NCI-H2107 treated with DMSO at 0.1 percent for 48 hours (cell line): ENCODE results near the gene PCGF3.

ENCODE experiments used
- DNase-seq: peaks from one replicate; lab custom pipeline; 2025; ENCODE audit not compliant: unreplicated experiment; lab: John Stamatoyannopoulos, UW

PCGF3 gene

GRCh38 chr4:705278-706082 lies at the start of gene PCGF3:
Gene PCGF3 (plus strand): TSS chr4:705832. CDS start chr4:733681, 27,849 bp downstream.
- peak; percentile 21 for DNase-seq

GRCh38 chr4:656436-657337 lies 48.9 kb upstream of the PCGF3 start:
- DNase-seq = no peak

- no peak for DNase-seq
Observed at GRCh38 chr4:657338-657833, 48.2 kb upstream of the PCGF3 start.

- no peak for DNase-seq
Observed at GRCh38 chr4:657834-658667, 47.6 kb upstream of the PCGF3 start.

GRCh38 chr4:658681-659667 lies 46.7 kb upstream of the PCGF3 start:
- DNase-seq = no peak

- no peak for DNase-seq
Observed at GRCh38 chr4:659851-660250, 45.8 kb upstream of the PCGF3 start.

GRCh38 chr4:660401-660800 lies 45.2 kb upstream of the PCGF3 start:
- no peak for DNase-seq

- DNase-seq = no peak
Observed at GRCh38 chr4:661231-661630, 44.4 kb upstream of the PCGF3 start.

GRCh38 chr4:661881-662761 lies 43.5 kb upstream of the PCGF3 start:
- DNase-seq = no peak

- DNase-seq = no peak
Observed at GRCh38 chr4:663046-663437, 42.6 kb upstream of the PCGF3 start.

- DNase-seq = no peak
Observed at GRCh38 chr4:663438-664428, 41.9 kb upstream of the PCGF3 start.

- no peak for DNase-seq
Observed at GRCh38 chr4:664713-665231, 40.9 kb upstream of the PCGF3 start.

GRCh38 chr4:665381-665750 lies 40.3 kb upstream of the PCGF3 start:
- no peak for DNase-seq

- no peak for DNase-seq
Observed at GRCh38 chr4:665751-666435, 39.7 kb upstream of the PCGF3 start.

GRCh38 chr4:666436-666810 lies 39.2 kb upstream of the PCGF3 start:
- no peak for DNase-seq

- DNase-seq = no peak
Observed at GRCh38 chr4:666822-667544, 38.6 kb upstream of the PCGF3 start.
